Erythroblast (primary cell): Measurements from ENCODE around the gene MOB2.

Source experiments
- DNase-seq, 2 experiments: peaks; one replicate each; lab custom pipeline; 2025; lab: John Stamatoyannopoulos, UW
- GATA1 ChIP-seq: IDR thresholded peaks from 2 replicates; pipeline ENCODE4 v1.6.1; 2011; ENCODE audit warnings: low read depth, mild to moderate bottlenecking, control low read depth, low read length, moderate library complexity
- POLR2A ChIP-seq: IDR thresholded peaks from 2 replicates; pipeline ENCODE4 v1.6.1; 2011; ENCODE audit warnings: mild to moderate bottlenecking, low read length

The MOB2 gene

GRCh38 chr11:1472180-1473005 is 14.2 kb downstream of the MOB2 start:
- no peak for DNase-seq
- TF ChIP-seq POLR2A (no peak), GATA1 (no peak)

GRCh38 chr11:1471736-1472135 is 14.8 kb downstream of the MOB2 start:
- TF ChIP-seq GATA1 (no peak), POLR2A (no peak)
- no peak for DNase-seq

GRCh38 chr11:1470681-1471611 is 15.6 kb downstream of the MOB2 start:
- TF ChIP-seq POLR2A (no peak), GATA1 (no peak)
- no peak for DNase-seq

GRCh38 chr11:1469911-1470680 is 16.5 kb downstream of the MOB2 start:
- no peak for DNase-seq
- no peak for TF ChIP-seq GATA1
- no peak for TF ChIP-seq POLR2A

GRCh38 chr11:1469287-1469910 is 17.2 kb downstream of the MOB2 start:
- no peak for DNase-seq
- no peak for TF ChIP-seq POLR2A
- TF ChIP-seq GATA1, result no peak

- no peak for DNase-seq
- no peak for TF ChIP-seq GATA1
- TF ChIP-seq POLR2A, result no peak
Measured at GRCh38 chr11:1468473-1469066, 18.0 kb downstream of the MOB2 start.

- no peak for TF ChIP-seq POLR2A
- TF ChIP-seq GATA1, result no peak
- DNase-seq, result no peak
Measured at GRCh38 chr11:1468002-1468401, 18.6 kb downstream of the MOB2 start.

GRCh38 chr11:1467270-1467669 is 19.3 kb downstream of the MOB2 start:
- DNase-seq, result no peak
- TF ChIP-seq GATA1 (no peak), POLR2A (no peak)

GRCh38 chr11:1466784-1467183 is 19.8 kb downstream of the MOB2 start:
- no peak for DNase-seq
- TF ChIP-seq POLR2A (no peak), GATA1 (no peak)

GRCh38 chr11:1463056-1463455 is 23.5 kb downstream of the MOB2 start:
- DNase-seq, result no peak
- no peak for TF ChIP-seq GATA1

- DNase-seq, result no peak
- TF ChIP-seq GATA1, result no peak
- TF ChIP-seq POLR2A, result no peak
Measured at GRCh38 chr11:1462698-1462975, 23.9 kb downstream of the MOB2 start.

- no peak for DNase-seq
- TF ChIP-seq POLR2A, result no peak
- no peak for TF ChIP-seq GATA1
Measured at GRCh38 chr11:1461826-1462697, 24.5 kb downstream of the MOB2 start.
